ENCODE data around the gene SLC7A10. TPM values are rescaled to one million over a fixed set of nuclear protein-coding genes. Genes with fewer than 3 reads are reported as not detected.

The SLC7A10 gene
- total RNA-seq, 1 donor from 2014 or later: not detected

DNA sequence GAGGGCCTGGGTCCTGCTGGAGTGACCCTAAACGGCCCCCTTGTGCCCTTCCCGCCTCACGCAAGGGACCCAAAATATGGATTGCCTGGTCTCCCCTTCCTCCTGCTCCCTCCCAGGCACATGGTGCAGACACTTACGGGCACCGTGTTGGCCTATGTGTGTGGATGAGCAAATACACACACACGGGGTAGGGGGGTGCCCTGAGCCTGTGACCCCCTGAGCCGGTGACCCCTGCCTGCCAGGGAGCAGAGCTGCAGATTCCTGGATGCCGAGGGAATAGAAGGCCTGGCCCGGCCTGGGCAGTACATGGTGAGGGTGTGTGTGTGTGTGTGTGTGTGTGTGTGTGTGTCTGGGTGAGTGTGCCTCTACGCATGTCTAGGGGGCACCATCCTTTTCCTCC, 43.4 kb upstream of the SLC7A10 start:
- TF ChIP-seq, protein P1, sequence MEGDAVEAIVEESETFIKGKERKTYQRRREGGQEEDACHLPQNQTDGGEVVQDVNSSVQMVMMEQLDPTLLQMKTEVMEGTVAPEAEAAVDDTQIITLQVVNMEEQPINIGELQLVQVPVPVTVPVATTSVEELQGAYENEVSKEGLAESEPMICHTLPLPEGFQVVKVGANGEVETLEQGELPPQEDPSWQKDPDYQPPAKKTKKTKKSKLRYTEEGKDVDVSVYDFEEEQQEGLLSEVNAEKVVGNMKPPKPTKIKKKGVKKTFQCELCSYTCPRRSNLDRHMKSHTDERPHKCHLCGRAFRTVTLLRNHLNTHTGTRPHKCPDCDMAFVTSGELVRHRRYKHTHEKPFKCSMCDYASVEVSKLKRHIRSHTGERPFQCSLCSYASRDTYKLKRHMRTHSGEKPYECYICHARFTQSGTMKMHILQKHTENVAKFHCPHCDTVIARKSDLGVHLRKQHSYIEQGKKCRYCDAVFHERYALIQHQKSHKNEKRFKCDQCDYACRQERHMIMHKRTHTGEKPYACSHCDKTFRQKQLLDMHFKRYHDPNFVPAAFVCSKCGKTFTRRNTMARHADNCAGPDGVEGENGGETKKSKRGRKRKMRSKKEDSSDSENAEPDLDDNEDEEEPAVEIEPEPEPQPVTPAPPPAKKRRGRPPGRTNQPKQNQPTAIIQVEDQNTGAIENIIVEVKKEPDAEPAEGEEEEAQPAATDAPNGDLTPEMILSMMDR (conservative IDR thresholded peaks at IDR 0.05; ENCODE audit: low read depth, low read length): no peak
- no peak for DNase-seq (ENCODE audit: low read depth)
- no peak overlapping the region for H3K4me3 ChIP-seq (ENCODE audit: low read depth, low read length)

DNA sequence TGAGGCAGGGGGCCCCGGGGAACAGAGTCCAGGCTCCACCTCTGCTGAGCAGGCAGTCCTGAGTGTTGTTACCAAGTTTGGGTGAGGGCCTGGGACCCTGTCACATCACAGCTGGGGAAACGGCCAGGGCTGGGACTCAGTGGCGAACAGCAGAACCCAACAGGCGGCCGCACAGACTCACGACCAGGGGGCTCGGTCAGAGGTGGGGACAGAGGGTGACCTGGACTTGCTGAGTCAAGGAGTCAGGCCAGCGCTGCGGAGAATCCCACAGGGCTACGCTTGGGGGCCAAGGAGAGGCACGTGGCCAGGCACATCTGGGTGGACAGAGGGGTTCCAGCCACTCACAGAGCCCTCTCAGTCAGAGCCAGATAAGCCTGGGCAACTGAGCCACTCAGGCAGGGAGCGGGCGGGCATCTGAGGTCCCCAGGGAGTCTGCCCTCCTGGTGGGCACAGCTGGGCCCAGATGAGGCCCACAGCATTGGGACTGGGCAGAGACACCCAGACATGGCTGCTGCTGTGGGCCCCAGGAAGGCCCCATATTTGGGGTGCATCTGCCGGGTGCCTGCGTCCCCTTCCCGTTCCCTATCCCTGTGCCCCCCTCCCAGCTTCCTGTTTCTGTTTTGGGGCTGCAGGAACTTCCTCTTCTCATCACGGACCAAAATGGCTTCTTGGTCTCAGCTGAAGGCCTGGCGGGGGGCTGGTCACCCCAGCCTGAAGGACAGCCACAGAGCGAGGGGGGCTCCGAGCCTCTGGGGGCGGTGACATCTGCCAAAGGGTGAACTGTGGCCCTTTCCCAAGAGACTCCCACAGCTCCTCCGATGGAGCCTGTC, 42.7 kb upstream of the SLC7A10 start:
- DNase-seq (ENCODE audit: low read depth): no peak
- H3K4me3 ChIP-seq (ENCODE audit: low read depth, low read length): no peak overlapping the region
- TF ChIP-seq, protein P1 (conservative IDR thresholded peaks at IDR 0.05; ENCODE audit: low read depth, low read length): no peak

DNA sequence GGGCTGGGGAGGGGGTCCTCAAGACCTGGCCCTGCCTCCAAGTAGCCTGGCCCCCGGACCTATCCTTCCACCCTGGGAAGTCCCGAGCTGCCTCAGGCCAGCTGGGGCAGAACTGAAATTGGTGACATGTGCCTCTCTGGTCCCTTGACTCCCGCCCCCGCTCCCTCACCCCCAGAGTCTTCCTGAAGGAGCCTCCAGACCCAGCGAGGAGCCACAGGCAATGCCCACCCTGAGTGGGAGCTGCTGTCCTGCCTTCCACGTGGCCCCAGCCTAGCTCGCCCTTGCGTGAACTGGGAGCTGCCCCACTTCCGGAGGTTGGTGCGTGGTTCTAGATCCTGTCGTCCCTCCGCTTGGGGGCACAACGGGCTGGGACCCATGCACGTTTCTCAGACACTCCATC, 42.1 kb upstream of the SLC7A10 start:
- TF ChIP-seq, protein P1 (conservative IDR thresholded peaks at IDR 0.05; ENCODE audit: low read depth, low read length): no peak
- DNase-seq (ENCODE audit: low read depth): no peak
- H3K4me3 ChIP-seq (ENCODE audit: low read depth, low read length): no peak overlapping the region

DNA sequence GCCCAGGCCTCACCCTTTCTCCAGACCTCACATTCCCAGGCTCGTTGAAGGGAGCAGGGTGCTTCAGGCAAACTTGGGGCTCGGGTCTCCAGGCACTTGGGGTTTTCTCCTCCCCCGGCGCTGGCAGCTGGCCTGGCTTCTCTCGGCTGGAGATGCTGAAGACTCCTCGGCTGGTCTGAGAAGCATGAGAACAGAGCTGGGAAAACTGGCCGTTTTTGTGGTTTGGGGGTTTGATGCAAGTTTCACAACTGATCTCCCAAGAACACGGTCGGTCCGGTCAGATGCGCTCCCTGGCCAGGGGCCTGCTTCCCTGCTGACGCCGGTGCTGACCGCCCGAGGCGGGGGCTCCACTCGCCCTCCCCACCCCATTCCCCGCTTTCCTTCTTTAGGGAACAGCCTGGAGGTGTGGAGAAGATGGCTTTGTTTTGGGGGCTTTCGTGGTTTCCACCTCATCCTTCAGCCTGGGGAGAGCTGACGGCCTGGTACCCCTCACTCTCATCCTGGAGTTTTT, 41.4 kb upstream of the SLC7A10 start:
- TF ChIP-seq, protein P1 (conservative IDR thresholded peaks at IDR 0.05; ENCODE audit: low read depth, low read length): no peak

DNA sequence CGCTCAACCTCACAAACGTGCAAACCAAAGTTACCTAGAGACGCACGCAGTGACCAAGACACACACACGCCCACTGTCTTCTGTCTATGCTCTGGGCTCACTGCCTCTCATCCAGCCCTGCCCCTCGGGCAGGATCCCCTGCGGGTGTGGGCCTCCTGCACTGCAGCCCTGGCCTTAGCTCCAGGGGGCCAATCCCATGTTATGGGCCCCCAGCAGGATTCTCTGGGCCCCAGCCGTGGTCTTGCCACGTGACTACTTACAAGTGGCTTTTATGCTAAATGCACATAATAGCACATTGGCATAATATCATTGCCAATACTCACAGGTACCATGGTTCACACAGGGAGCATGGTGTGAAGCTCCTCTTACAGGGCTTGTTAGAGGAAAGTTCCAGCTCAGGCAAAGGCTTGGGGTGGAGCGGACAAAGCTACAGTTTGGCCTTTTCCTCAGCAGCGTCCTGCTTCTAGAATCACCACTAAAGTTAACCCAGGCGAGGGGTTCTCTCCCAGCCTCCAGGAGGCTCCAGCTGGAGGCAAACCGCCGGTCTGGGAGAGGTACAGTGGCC, 39.3 kb upstream of the SLC7A10 start:
- no peak for DNase-seq (ENCODE audit: low read depth)
- TF ChIP-seq, protein P1 (conservative IDR thresholded peaks at IDR 0.05; ENCODE audit: low read depth, low read length): no peak

More for the DNA sequence above, 41.4 kb upstream of the SLC7A10 start:
- no peak for DNase-seq (ENCODE audit: low read depth)
- no peak overlapping the region for H3K4me3 ChIP-seq (ENCODE audit: low read depth, low read length)

DNA sequence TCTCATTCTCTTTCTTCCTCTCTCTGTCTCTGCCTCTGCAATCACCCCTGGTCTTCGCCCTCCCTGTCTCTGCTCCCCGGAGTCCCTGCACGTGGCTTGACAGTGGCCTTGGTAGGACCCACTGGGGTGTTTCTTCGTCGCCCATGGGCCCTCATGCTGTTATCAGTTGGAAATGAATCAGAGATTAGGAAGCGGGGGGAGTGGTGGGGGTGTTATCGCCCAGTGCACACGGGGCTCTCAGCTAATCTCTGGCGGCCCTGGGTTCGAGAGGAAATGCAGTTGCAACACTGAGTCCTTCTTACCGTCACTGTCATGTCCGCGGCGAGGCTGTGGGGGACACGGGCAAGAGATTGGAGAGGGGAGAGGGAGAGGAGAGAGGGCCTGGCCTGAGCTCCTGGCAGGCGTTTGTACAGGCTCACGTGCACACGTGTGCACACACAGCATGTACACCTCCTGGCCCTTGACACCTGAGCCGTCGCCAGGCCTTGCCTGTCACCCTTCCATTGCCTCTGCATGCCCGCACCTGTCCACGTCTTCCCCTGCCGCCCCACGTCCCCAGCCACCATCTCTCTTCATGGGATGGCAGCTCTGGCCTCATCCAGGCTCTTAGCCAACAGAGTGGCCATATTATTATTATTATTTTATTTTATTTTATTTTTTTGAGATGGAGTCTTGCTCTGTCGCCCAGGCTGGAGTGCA, 37.8 kb upstream of the SLC7A10 start:
- no peak overlapping the region for H3K4me3 ChIP-seq (ENCODE audit: low read depth, low read length)
- TF ChIP-seq, protein P1 (conservative IDR thresholded peaks at IDR 0.05; ENCODE audit: low read depth, low read length): no peak
- DNase-seq (ENCODE audit: low read depth): no peak

More for the DNA sequence above, 39.3 kb upstream of the SLC7A10 start:
- no peak overlapping the region for H3K4me3 ChIP-seq (ENCODE audit: low read depth, low read length)

Data from epithelial cell of proximal tubule (primary cell).